Glomerular visceral epithelial cell (primary cell): Measurements from ENCODE around the gene C16orf89.

ENCODE experiments used
- DNase-seq: peaks from one replicate; pipeline ENCODE4 v3.0.0-alpha.2; 2016; ENCODE audit errors: extremely low spot score

Gene C16orf89

GRCh38 chr16:5028950-5029475 lies 36.7 kb downstream of the C16orf89 start:
- DNase-seq, result no peak

- no peak for DNase-seq
Observed at GRCh38 chr16:5027575-5028235, 38.1 kb downstream of the C16orf89 start.

- DNase-seq, result no peak
Observed at GRCh38 chr16:5027086-5027485, 38.7 kb downstream of the C16orf89 start.

DNA sequence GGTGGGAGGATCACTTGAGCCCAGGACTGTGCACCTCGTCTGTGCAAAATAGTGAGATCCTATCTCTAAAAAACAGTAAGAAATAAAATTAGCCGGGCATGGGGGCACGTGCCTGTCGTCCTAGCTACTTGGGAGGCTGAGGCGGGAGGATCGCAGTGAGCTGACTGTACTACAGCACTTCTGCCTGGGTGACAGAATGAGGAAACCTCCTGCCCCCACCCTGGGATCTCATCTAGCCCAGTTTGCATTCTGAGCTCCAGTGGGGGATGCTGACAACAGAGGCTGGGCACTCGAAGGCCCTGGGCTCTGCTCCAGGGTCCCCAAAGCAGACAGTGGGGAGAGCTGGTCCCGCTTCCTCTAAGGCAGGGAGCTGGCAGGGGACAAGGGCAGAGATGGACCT lies 39.1 kb downstream of the C16orf89 start:
- DNase-seq, result no peak

GRCh38 chr16:5025171-5025632 lies 40.6 kb downstream of the C16orf89 start:
- no peak for DNase-seq

GRCh38 chr16:5024632-5025031 lies 41.1 kb downstream of the C16orf89 start:
- peak; percentile 28 for DNase-seq

- no peak for DNase-seq
Observed at GRCh38 chr16:5022521-5022920, 43.2 kb downstream of the C16orf89 start.

- no peak for DNase-seq
Observed at GRCh38 chr16:5020551-5020950, 45.2 kb downstream of the C16orf89 start.

DNA sequence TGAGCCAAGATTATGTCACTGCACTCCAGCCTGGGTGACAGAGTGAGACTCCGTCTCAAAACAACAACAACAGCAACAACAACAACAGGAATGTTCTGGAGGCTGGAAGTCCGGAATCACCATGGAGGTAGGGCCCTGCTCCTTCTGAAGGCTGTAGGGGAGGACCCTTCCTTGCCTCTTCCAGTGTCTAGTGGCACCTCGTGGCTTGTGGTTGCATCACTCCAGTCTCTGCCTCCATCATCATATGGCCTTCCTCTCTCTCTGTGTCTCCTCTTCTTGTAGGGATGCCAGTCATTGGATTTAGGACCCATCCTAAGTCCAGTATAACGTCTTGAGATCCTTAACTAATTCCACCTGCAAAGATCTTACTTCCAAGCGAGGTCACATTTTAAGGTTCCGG lies 46.0 kb downstream of the C16orf89 start:
- no peak for DNase-seq

DNA sequence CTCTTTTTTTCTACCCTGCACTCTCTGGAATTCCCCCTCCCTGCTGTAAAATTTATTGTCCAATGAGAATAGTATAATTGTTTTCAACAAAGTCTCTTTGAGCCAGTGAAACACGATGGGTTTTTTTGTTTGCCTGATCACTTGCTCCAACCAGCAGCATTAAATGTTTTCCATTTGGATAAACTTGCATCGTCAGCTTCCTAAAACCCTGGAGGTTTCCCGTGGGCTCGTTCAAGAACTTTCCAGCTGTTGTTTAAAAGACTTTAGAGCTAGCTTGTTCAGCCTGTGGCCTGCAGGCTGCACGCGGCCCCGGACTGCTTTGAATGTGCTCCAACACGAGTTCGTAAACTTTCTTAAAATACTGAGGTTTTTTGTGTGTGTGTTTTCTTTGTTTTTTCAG lies 47.0 kb downstream of the C16orf89 start:
- DNase-seq, result no peak

- DNase-seq, result no peak
Observed at GRCh38 chr16:5017678-5017969, 48.1 kb downstream of the C16orf89 start.

DNA sequence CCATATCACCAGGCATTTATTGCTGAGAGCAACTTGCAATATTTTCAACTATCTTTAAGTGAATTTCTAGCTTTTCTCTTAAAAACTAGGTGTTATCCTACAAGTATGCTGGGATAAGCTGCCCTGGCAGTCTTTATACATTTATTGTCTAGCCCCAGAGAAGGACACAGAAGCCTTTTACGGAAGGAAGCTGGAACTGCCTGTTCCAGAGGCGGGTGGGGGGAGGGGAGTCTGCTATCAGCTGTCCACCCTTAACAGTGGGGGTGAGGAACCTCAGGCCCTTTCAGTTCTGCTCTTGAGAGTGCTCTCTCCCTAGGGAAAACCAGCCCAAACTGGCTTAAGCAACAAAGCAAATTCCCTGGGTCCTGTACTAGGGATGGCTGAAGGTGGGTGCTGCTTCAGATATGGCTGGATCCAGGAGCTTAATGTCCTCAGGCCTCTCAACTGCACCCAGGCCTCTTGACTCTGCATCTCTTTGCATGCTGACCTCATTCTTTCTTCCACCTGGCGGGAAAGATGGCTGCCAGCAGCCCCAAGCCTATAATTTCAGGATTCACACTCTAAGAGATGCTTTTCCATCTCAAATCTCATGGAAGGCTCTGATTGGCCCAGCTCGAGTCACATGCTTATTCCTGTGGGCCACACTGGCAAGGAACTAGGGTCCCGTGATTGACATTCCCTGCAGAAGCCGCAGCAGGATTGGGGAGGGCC lies 48.6 kb downstream of the C16orf89 start:
- DNase-seq, result no peak

- no peak for DNase-seq
Observed at GRCh38 chr16:5015887-5016286, 49.9 kb downstream of the C16orf89 start.

- DNase-seq, result no peak
Observed at GRCh38 chr16:5015351-5015750, 50.4 kb downstream of the C16orf89 start.

DNA sequence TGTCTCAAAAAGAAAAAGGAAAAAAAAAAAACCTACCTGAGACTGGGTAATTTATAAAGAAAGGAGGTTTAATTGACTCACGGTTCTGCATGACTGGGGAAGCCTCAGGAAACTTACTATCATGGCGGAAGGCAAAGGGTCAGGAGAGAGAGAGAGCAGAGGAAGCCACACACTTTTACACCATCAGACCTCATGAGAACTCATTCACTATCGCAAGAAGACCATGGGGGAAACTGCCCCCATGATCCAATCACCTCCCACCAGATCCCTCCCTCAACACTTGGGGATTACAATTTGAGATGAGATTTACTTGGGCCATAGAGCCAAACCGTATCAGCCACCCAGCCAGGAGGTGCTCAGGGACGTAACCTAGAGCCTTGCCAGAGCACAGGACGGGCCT lies 52.9 kb downstream of the C16orf89 start:
- no peak for DNase-seq

DNA sequence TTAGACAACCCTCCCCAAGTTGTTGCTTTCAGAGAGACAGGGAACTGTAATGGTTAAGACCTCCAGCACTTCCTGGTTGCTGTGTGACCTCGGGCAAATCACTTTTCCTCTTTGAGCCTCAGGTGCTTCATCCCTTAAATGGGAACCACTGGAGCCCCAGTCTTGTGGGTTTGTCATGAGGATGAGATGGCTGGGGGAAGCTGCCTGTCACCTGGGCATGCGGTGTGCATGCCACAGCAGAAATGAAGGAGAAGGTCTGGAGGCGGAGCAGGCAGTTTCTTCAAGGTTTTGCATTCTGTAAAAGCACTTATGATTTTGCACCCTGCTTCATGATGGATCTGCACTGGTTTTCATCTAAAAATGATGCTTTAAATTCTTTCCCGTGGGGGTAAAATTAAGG lies 54.1 kb downstream of the C16orf89 start:
- no peak for DNase-seq

DNA sequence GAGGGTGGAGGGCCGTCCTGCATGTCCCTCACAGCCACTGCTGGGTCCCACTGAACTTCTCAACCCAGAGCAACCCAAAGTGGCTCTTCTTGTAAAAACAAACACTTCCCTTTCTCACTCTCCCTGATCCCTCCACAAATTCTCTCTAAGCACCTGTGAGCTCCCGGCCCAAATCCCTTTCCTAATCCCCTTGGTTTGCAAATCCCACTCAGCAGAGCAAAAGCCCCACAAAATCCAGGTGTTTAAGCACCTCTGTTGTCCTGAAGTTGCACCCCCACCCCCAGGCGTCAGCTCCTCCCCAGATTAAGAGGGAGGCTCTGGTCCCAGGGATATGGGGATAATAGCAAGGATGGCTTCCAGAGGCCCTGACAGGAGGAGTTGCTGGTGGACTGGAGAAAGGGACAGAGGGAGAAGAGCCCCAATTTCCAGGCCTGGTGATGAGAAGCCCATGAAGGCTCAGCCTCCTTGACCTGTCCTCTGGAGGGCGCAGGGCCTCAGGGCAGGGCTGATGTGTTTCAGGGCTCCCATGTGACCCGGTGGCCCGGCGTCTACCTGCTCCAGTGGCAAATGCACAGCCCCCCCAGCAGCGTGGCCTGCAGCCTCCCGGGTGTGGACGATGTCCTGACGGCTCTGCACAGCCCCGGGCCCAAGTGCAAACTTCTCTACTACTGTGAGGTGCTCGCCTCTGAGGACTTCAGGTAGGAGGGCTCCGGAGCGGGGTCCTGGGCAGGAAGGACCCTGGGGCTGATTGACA lies 55.0 kb downstream of the C16orf89 start:
- DNase-seq, result no peak

- DNase-seq, result no peak
Observed at GRCh38 chr16:5008311-5008731, 57.4 kb downstream of the C16orf89 start.

DNA sequence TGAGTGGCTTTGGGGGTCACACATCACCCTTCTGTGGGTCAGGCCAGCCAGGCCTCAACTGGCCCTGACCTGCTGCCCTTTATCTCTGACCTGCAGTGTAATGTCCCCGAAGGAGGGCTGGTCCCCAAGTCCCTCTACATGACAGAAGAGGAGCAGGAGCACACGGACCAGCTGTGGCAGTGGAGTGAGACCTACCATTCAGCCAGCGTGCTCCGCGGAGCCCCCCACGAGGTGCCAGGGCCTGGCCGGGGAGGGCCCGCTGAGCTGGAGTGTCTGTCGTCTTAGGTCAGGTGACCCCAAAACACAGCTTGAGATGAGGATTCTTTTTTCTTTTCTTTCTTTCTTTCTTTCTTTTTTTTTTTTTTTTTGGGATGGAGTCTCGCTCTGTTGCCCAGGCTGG lies 58.5 kb downstream of the C16orf89 start:
- no peak for DNase-seq

DNA sequence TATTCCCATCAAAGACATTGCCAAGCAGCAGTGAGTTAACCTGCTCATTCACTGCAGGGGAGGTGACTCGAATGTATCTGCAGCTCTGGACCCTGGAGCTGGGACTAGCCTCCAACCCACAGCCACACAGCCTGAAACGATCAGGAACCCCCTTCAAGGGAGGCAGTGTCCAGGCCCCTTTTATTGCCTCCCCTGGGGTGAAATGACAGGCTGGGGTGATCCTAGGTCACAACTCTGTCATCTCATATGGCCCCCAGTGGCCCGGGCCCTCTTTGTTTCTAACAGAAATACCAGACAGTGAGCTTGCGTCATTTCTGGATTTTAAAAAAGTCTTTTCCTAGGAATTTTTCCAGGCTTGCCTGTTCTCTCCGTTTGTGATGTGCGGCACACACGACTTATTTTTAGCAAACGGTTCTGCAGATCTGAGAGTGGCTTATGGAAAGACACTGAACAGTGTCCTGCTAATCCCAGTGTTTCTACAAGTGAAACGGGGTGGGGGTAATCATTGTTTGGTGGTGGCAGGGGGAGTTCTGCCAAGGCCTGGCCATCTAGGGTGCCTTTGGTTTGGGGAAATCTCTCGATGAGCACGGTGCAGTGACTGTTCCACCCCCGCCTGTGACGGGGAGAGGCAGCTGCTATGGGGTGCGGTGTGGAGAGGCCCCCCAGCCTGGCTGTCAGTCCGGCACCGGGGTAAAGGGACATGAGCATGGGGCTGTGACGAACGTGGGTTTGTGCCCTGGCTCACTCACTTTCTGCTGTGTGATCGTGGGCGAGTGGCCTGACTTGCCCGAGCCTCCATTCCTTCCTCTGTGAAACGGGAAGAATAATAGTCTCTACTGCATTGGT lies 59.2 kb downstream of the C16orf89 start:
- no peak for DNase-seq

- DNase-seq, result no peak
Observed at GRCh38 chr16:5005916-5006315, 59.8 kb downstream of the C16orf89 start.

GRCh38 chr16:5004311-5004710 lies 61.4 kb downstream of the C16orf89 start:
- no peak for DNase-seq
